Measurements from ENCODE around the gene CCNDBP1. TPM values are rescaled to one million over a fixed set of nuclear protein-coding genes. Genes with fewer than 3 reads are reported as not detected.

CCNDBP1 gene
- total RNA-seq, 1 donor from 2014 or later, result 157 TPM

Other genes with a start within 250 kb of the CCNDBP1 start
- 31.2 and 35.6 TPM in 2 replicates for gene UBR1, start 79.4 kb upstream of the CCNDBP1 start, total RNA-seq
- 21.3 and 21.4 TPM in 2 replicates for gene TMEM62, start 51.8 kb upstream of the CCNDBP1 start, total RNA-seq
- gene EPB42, start 35.6 kb downstream of the CCNDBP1 start, total RNA-seq, result not detected in 2 replicates
- not detected in 2 replicates for gene TGM5, start 81.5 kb downstream of the CCNDBP1 start, total RNA-seq
- not detected in 2 replicates for gene TGM7, start 116.9 kb downstream of the CCNDBP1 start, total RNA-seq
- 6.3 and 8.3 TPM in 2 replicates for gene LCMT2, start 145.2 kb downstream of the CCNDBP1 start, total RNA-seq
- 19.9 and 31.3 TPM in 2 replicates for gene ZSCAN29, start 185.6 kb downstream of the CCNDBP1 start, total RNA-seq
- gene TUBGCP4, start 185.7 kb downstream of the CCNDBP1 start, total RNA-seq, result 15.3 and 15.7 TPM in 2 replicates

Measured in dermis blood vessel endothelial cell (primary cell).